Measurements from ENCODE around the gene PRPF8. TPM values are rescaled to one million over a fixed set of nuclear protein-coding genes. Genes with fewer than 3 reads are reported as not detected.

The PRPF8 gene
- total and polyA plus RNA-seq, 2 of the 13 experiments (the other 11 are each of a cell fraction or from before 2014, with no cell fraction given): 112 to 179 TPM

- TF ChIP-seq ZNF142 (CRISPR knock-in tag; IDR thresholded peaks at IDR 0.05): peak; percentile 82
- TF ChIP-seq ZNF772 (CRISPR knock-in tag; IDR thresholded peaks at IDR 0.05): no peak
- no peak for TF ChIP-seq HMGXB3 (CRISPR knock-in tag; IDR thresholded peaks at IDR 0.05; ENCODE audit: borderline replicate concordance)
- no peak for TF ChIP-seq ZC3H4 (CRISPR knock-in tag; IDR thresholded peaks at IDR 0.05; ENCODE audit: borderline replicate concordance)
- no peak for TF ChIP-seq PAX8 (CRISPR knock-in tag; IDR thresholded peaks at IDR 0.05; ENCODE audit: borderline replicate concordance)
- TF ChIP-seq BRF2 (CRISPR knock-in tag; IDR thresholded peaks at IDR 0.05): no peak
- no peak for TF ChIP-seq HNRNPLL (IDR thresholded peaks at IDR 0.05; ENCODE audit: low read depth, low read length, poor library complexity, severe bottlenecking)
- TF ChIP-seq ZEB1 (IDR thresholded peaks at IDR 0.05; ENCODE audit: insufficient replicate concordance, low read depth): no peak
- TF ChIP-seq HNF4G (IDR thresholded peaks at IDR 0.05; ENCODE audit: borderline replicate concordance, low read depth, low read length): no peak
- TF ChIP-seq HNF4G (CRISPR knock-in tag; IDR thresholded peaks at IDR 0.05; ENCODE audit: borderline replicate concordance, low read depth): no peak; the same call in 1 of the 2 replicates
- no peak for TF ChIP-seq NBN (conservative IDR thresholded peaks at IDR 0.05)
- TF ChIP-seq PHF5A (CRISPR knock-in tag; IDR thresholded peaks at IDR 0.05; ENCODE audit: low read depth, unreplicated experiment): no peak
- no peak; the same call in 1 of the 2 replicates for TF ChIP-seq ZNF607 (CRISPR knock-in tag; IDR thresholded peaks at IDR 0.05; ENCODE audit: borderline replicate concordance)
- TF ChIP-seq ZNF34 (CRISPR knock-in tag; IDR thresholded peaks at IDR 0.05; ENCODE audit: borderline replicate concordance): no peak
Observed at GRCh38 chr17:1621273-1621954, 63.3 kb downstream of the PRPF8 start (continued).
